H1 (cell line): Measurements from ENCODE around the gene PFN3. TPM values are rescaled to one million over a fixed set of nuclear protein-coding genes. Genes with fewer than 3 reads are reported as not detected.

ENCODE experiments used
- CTCF ChIA-PET: fragments of 300-600 bp; sonication (Branson Sonifier 250); formaldehyde crosslinking; loops from one replicate; lab custom pipeline; 2021; ENCODE audit not compliant: partially characterized antibody; lab: Charles Lee
- POLR2A ChIA-PET: fragments of 300-600 bp; sonication (Branson Sonifier 250); formaldehyde crosslinking; loops from one replicate; lab custom pipeline; 2021; ENCODE audit warnings: inconsistent platforms; ENCODE audit not compliant: partially characterized antibody; lab: Charles Lee
- DNase-seq, 2 experiments: peaks; one replicate each; pipeline versions ENCODE4 v3.0.0 to v3.0.0-alpha.2; 2010 to 2022; ENCODE audit warnings: low spot score in 2 of 2, low read depth in 1 of 2, mixed read lengths in 1 of 2
- FAIRE-seq: peaks from 2 replicates; lab custom pipeline; 2011; peaks lifted over from hg19 to GRCh38; lab: Jason Lieb, UNC
- H2AFZ ChIP-seq: 2 replicates; pipeline ENCODE4 v1.8.1; 2012; ENCODE audit warnings: low read length, inconsistent platforms
- H2AK5ac ChIP-seq: 2 replicates; pipeline ENCODE4 v1.6.1; 2013; ENCODE audit warnings: low read depth, low read length
- H2BK120ac ChIP-seq: replicated peaks from 2 replicates; pipeline ENCODE3; 2013; ENCODE audit warnings: low read depth, low read length, inconsistent platforms
- H2BK12ac ChIP-seq: 2 replicates; pipeline ENCODE4 v1.6.1; 2013; ENCODE audit warnings: low read depth, low read length
- H2BK15ac ChIP-seq: 2 replicates; pipeline ENCODE4 v1.6.1; 2013; ENCODE audit warnings: low read length
- H2BK20ac ChIP-seq: 2 replicates; pipeline ENCODE4 v1.6.1; 2013; ENCODE audit warnings: low read length
- H2BK5ac ChIP-seq: 2 replicates; pipeline ENCODE4 v1.6.1; 2013; ENCODE audit warnings: low read depth, low read length
- H3K14ac ChIP-seq: 2 replicates; pipeline ENCODE4 v1.6.1; 2013; ENCODE audit warnings: inconsistent platforms; ENCODE audit not compliant: insufficient read length
- H3K18ac ChIP-seq: 2 replicates; pipeline ENCODE4 v1.6.1; 2013; ENCODE audit warnings: low read length; ENCODE audit errors: extremely low read depth
- H3K23ac ChIP-seq: 2 replicates; pipeline ENCODE4 v1.6.1; 2013; ENCODE audit warnings: inconsistent platforms; ENCODE audit not compliant: insufficient read length
- H3K23me2 ChIP-seq: 2 replicates; pipeline ENCODE4 v1.6.1; 2013; ENCODE audit warnings: low read depth, low read length
- H3K27ac ChIP-seq: 2 replicates; pipeline ENCODE4 v1.6.1; 2011; ENCODE audit warnings: low read depth, low read length, inconsistent platforms
- H3K27me3 ChIP-seq, 4 experiments: replicated peaks in 1 of 4; 1 replicate in 1 of 4; 2 replicates in 3 of 4; pipeline versions ENCODE4 v1.6.1 to v1.8.1; 2011 to 2013; ENCODE audit warnings: low read length in 3 of 4, mild to moderate bottlenecking in 3 of 4, inconsistent platforms in 2 of 4, mixed read lengths in 2 of 4, moderate library complexity in 1 of 4; ENCODE audit not compliant: control insufficient read depth in 3 of 4, insufficient read depth in 3 of 4; ENCODE audit errors: extremely low read depth in 1 of 4
- H3K36me3 ChIP-seq, 4 experiments: 2 replicates each; pipeline versions ENCODE4 v1.6.1 to v1.8.1; 2011 to 2013; ENCODE audit warnings: mild to moderate bottlenecking in 4 of 4, low read length in 3 of 4, moderate library complexity in 2 of 4, control low read depth in 1 of 4, inconsistent platforms in 1 of 4; ENCODE audit not compliant: insufficient read depth in 4 of 4, control insufficient read depth in 2 of 4
- H3K4ac ChIP-seq: replicated peaks from 2 replicates; pipeline ENCODE3; 2013; ENCODE audit warnings: low read length, low read depth, mixed read lengths, inconsistent platforms; ENCODE audit not compliant: insufficient read length
- H3K4me1 ChIP-seq, 4 experiments: replicated peaks in 1 of 4; 1 replicate in 1 of 4; 2 replicates in 3 of 4; pipeline versions ENCODE4 v1.6.1 to v1.8.1; 2011 to 2013; ENCODE audit warnings: low read length in 3 of 4, inconsistent platforms in 2 of 4, mixed read lengths in 1 of 4; ENCODE audit not compliant: insufficient read depth in 4 of 4, control insufficient read depth in 3 of 4
- H3K4me2 ChIP-seq, 2 experiments: 2 replicates each; pipeline versions ENCODE4 v1.6.1 to v1.8.1; 2011 to 2013; ENCODE audit warnings: low read depth in 2 of 2, low read length in 2 of 2, control low read depth in 1 of 2, inconsistent platforms in 1 of 2, mild to moderate bottlenecking in 1 of 2; ENCODE audit not compliant: insufficient read depth in 1 of 2
- H3K4me3 ChIP-seq, 4 experiments: fragments of 200-600, 300-600 bp in 1 of 4; sonication (generic), shearing (Covaris generic), sonication (Bioruptor Twin) in 1 of 4; 2 replicates each; pipeline versions ENCODE4 v1.5.1 to v1.8.1; 2011 to 2016; ENCODE audit warnings: low read length in 4 of 4, low read depth in 3 of 4, control low read depth in 2 of 4, inconsistent platforms in 2 of 4, mild to moderate bottlenecking in 2 of 4, mixed read lengths in 1 of 4, moderate library complexity in 1 of 4; ENCODE audit not compliant: insufficient read depth in 2 of 4; ENCODE audit errors: extremely low read depth in 1 of 4
- H3K56ac ChIP-seq: replicated peaks from 2 replicates; pipeline ENCODE3; 2013; ENCODE audit warnings: low read depth, mild to moderate bottlenecking, mixed read lengths, low read length, inconsistent platforms; ENCODE audit not compliant: insufficient read length
- H3K79me1 ChIP-seq: 2 replicates; pipeline ENCODE4 v1.6.1; 2013; ENCODE audit warnings: low read depth, low read length, control low read depth
- H3K79me2 ChIP-seq, 2 experiments: 2 replicates each; pipeline versions ENCODE4 v1.6.1 to v1.8.1; 2012 to 2013; ENCODE audit warnings: low read length in 2 of 2, mild to moderate bottlenecking in 2 of 2, inconsistent platforms in 1 of 2; ENCODE audit not compliant: insufficient read depth in 2 of 2, control insufficient read depth in 1 of 2
- H3K9ac ChIP-seq, 4 experiments: replicated peaks in 1 of 4; 1 replicate in 1 of 4; 2 replicates in 3 of 4; pipeline versions ENCODE4 v1.6.1 to v1.8.1; 2011 to 2013; ENCODE audit warnings: low read depth in 3 of 4, low read length in 3 of 4, control low read depth in 2 of 4, mild to moderate bottlenecking in 2 of 4, moderate library complexity in 2 of 4, inconsistent platforms in 1 of 4; ENCODE audit errors: extremely low read depth in 1 of 4
- H3K9me3 ChIP-seq, 2 experiments: 2 replicates each; pipeline versions ENCODE4 v1.6.1 to v1.8.1; 2012 to 2013; ENCODE audit warnings: mild to moderate bottlenecking in 2 of 2, moderate library complexity in 2 of 2, control low read depth in 1 of 2, inconsistent platforms in 1 of 2, low read depth in 1 of 2, low read length in 1 of 2, mixed read lengths in 1 of 2; ENCODE audit not compliant: insufficient read depth in 2 of 2
- H4K20me1 ChIP-seq, 2 experiments: replicated peaks in 1 of 2; 2 replicates each; pipeline versions ENCODE3 to v1.8.1; 2011 to 2013; ENCODE audit warnings: inconsistent platforms in 2 of 2, low read length in 2 of 2, mild to moderate bottlenecking in 1 of 2; ENCODE audit not compliant: insufficient read depth in 2 of 2, control insufficient read depth in 1 of 2
- H4K5ac ChIP-seq: 2 replicates; pipeline ENCODE4 v1.6.1; 2013; ENCODE audit warnings: low read length, low read depth, mixed read lengths, inconsistent platforms; ENCODE audit not compliant: insufficient read length
- H4K8ac ChIP-seq: 2 replicates; pipeline ENCODE4 v1.8.0; 2013; ENCODE audit warnings: mild to moderate bottlenecking, moderate library complexity, low read length, inconsistent platforms; ENCODE audit not compliant: insufficient read depth; ENCODE audit errors: extremely low read depth
- H4K91ac ChIP-seq: replicated peaks from 2 replicates; pipeline ENCODE3; 2013; ENCODE audit warnings: low read length, mixed read lengths, inconsistent platforms; ENCODE audit not compliant: insufficient read length
- E2F6 ChIP-seq: IDR thresholded peaks from 2 replicates; pipeline ENCODE4 v1.6.1; 2012; ENCODE audit warnings: inconsistent platforms
- EZH2 ChIP-seq: fragments of 200-600 bp; sonication (generic); IDR thresholded peaks from 2 replicates; pipeline ENCODE4 v1.7.1; 2012; ENCODE audit warnings: low read depth, mild to moderate bottlenecking, moderate library complexity, low read length, inconsistent platforms; ENCODE audit not compliant: severe bottlenecking
- KDM1A ChIP-seq: fragments of 200-600, 300-600 bp; sonication (generic); IDR thresholded peaks from 2 replicates; pipeline ENCODE4 v1.7.1; 2016; ENCODE audit warnings: mild to moderate bottlenecking, low read length, borderline replicate concordance
- PHF8 ChIP-seq: fragments of 200-600 bp; sonication (generic); conservative IDR thresholded peaks from 2 replicates; pipeline ENCODE4 v1.7.1; 2012; ENCODE audit warnings: low read depth, mild to moderate bottlenecking, inconsistent platforms, low read length, moderate library complexity
- RAD21 ChIP-seq, 2 experiments: IDR thresholded peaks in 1 of 2; conservative IDR thresholded peaks in 1 of 2; 2 replicates each; pipeline ENCODE4 v1.6.1; 2011; ENCODE audit warnings: low read depth in 2 of 2, low read length in 2 of 2, improper control_type of control experiment in 1 of 2, inconsistent platforms in 1 of 2, mild to moderate bottlenecking in 1 of 2, moderate library complexity in 1 of 2
- TEAD4 ChIP-seq: IDR thresholded peaks from 2 replicates; pipeline ENCODE4 v1.6.1; 2012; ENCODE audit warnings: low read depth, low read length, inconsistent platforms, mixed read lengths
- WGBS, 2 experiments: shearing (Covaris generic) in 1 of 2; methylation state at CpG; one replicate each; pipeline versions ENCODE4 v1.1.6 to v1.1.7; 2013 to 2015; ENCODE audit warnings: low lambda C conversion rate in 2 of 2, mixed read lengths in 2 of 2, inconsistent platforms in 1 of 2, low coverage in 1 of 2, missing lambda C conversion rate in 1 of 2; ENCODE audit not compliant: insufficient replicate concordance in 2 of 2, insufficient coverage in 1 of 2, insufficient read length in 1 of 2; ENCODE audit errors: extremely low coverage in 1 of 2, missing lambda C conversion rate in 1 of 2; 5-methylcytosine and 5-hydroxymethylcytosine counted together
- polyA plus RNA-seq, 7 experiments: library from polyadenylated mRNA; depleted of rRNA in 3 of 7; stranded (reverse) in 5 of 7; unstranded in 2 of 7; fragments of >200 nt in 5 of 7; fragments of 200-250 nt in 2 of 7; gene quantifications; 1 replicate in 5 of 7; 2 replicates in 1 of 7; 4 replicates in 1 of 7; pipeline versions ENCODE4 v1.2.1 to v1.2.3, GENCODE V29; 2011 to 2013; ENCODE audit warnings: missing spikeins in 2 of 7, mixed read lengths in 2 of 7
- total RNA-seq: library from RNA; stranded (reverse); fragmentation: NEBNext Ultra II Directional; extraction: Animal tissue kit (Norgen Biotek cat#: 25700); gene quantifications from 2 replicates; pipeline ENCODE4 v1.2.1, GENCODE V29; 2021

Gene PFN3
- total and polyA plus RNA-seq, 2 of the 8 experiments (the other 6 are each of a cell fraction or from before 2014, with no cell fraction given): not detected

GRCh38 chr5:177354256-177354655 lies 46.2 kb downstream of the PFN3 start:
- Histone ChIP-seq H3K56ac (no peak overlapping the region), H3K4ac (no peak overlapping the region), H2BK15ac (no peak overlapping the region), H3K14ac (no peak overlapping the region), H3K27ac (no peak overlapping the region), H3K23me2 (peaks cover 8% of the 10 kb centered on the region), H2AK5ac (no peak overlapping the region), H4K8ac (no peak overlapping the region), H3K9me3 (no peaks in the 10 kb centered on the region), H4K20me1 (peaks cover 0 to 5% of the 10 kb centered on the region in 2 experiments), H3K79me1 (peaks cover 12% of the 10 kb centered on the region; the same call in 1 of the 2 replicates), H3K4me3 (no peak overlapping the region), H2BK12ac (no peak overlapping the region), H2BK20ac (no peak overlapping the region), H3K79me2 (peaks cover 12 to 21% of the 10 kb centered on the region in 2 experiments), H3K36me3 (no peaks in the 10 kb centered on the region; a peak in 1 of 8 replicates), H3K9ac (no peak overlapping the region), H4K91ac (no peak overlapping the region), H2BK120ac (no peak overlapping the region), H3K27me3 (peaks cover 0 to 5% (median 0%) of the 10 kb centered on the region in 4 experiments; a peak in 2 of 7 replicates), H4K5ac (no peak overlapping the region), H3K4me2 (no peak overlapping the region), H3K18ac (no peak overlapping the region), H2BK5ac (no peak overlapping the region), H3K4me1 (peaks cover 0 to 10% (median 4%) of the 10 kb centered on the region in 4 experiments; a peak in 4 of 7 replicates), H2AFZ (no peak overlapping the region), H3K23ac (no peak overlapping the region)
- WGBS, 2 experiments: 87% methylated on average over 3 of the region's 3 CpGs; no CpG with 5 or more reads in 1 of the 2 experiments
- FAIRE-seq (no peak), DNase-seq (no peak)
- POLR2A ChIA-PET: interaction anchor here (1.0 to 8.1 kb wide), 4 partner anchors 11 to 118 kb away, joined by 3 to 66 read pairs (median 4); no protein-coding TSS in a partner anchor
- CTCF ChIA-PET: interaction anchor here (1.1 to 11.2 kb wide), 3 partner anchors 14 to 98 kb away, joined by 3 to 142 read pairs (median 11); no protein-coding TSS in a partner anchor
- TF ChIP-seq E2F6 (no peak), EZH2 (no peak), RAD21 (IDR thresholded peaks at IDR 0.05 in 1 of 2, conservative IDR thresholded peaks at IDR 0.05 in 1 of 2; ENCODE audit: low read depth in 2 of 2, low read length in 2 of 2) (no peak), PHF8 (no peak), KDM1A (no peak), TEAD4 (no peak)
